Kidney (tissue), 14 donors: ENCODE measurements around the gene SOX11. TPM values are rescaled to one million over a fixed set of nuclear protein-coding genes. Genes with fewer than 3 reads are reported as not detected.

Experiments used
- DNase-seq, 5 donors: peaks; one replicate each; pipeline ENCODE4 v3.0.0-alpha.2; 2013 to 2020
- FAIRE-seq: peaks from 2 replicates; lab custom pipeline; 2012; peaks lifted over from hg19 to GRCh38; lab: Jason Lieb, UNC
- H3K27ac ChIP-seq, 2 donors: one replicate each; pipeline ENCODE4 v1.7.0; 2013; ENCODE audit warnings: low read depth in 2 of 2, low read length in 2 of 2, inconsistent platforms in 1 of 2
- H3K27me3 ChIP-seq: one replicate; pipeline ENCODE4 v1.7.1; 2013; ENCODE audit warnings: low read length, inconsistent platforms; ENCODE audit not compliant: control insufficient read depth, insufficient read depth
- H3K36me3 ChIP-seq, 3 donors: one replicate each; pipeline versions ENCODE4 v1.7.0 to v1.7.1; 2013; ENCODE audit warnings: low read length in 3 of 3, control low read depth in 1 of 3, inconsistent platforms in 1 of 3; ENCODE audit not compliant: insufficient read depth in 3 of 3, control insufficient read depth in 2 of 3
- H3K4me1 ChIP-seq, 3 donors: one replicate each; pipeline versions ENCODE4 v1.7.0 to v1.7.1; 2013; ENCODE audit warnings: low read length in 3 of 3, inconsistent platforms in 1 of 3, low read depth in 1 of 3; ENCODE audit not compliant: control insufficient read depth in 2 of 3, insufficient read depth in 2 of 3
- H3K4me3 ChIP-seq, 3 donors: one replicate each; pipeline versions ENCODE4 v1.7.0 to v1.8.1; 2013; ENCODE audit warnings: low read length in 3 of 3, control low read depth in 1 of 3, inconsistent platforms in 1 of 3
- H3K9ac ChIP-seq, 3 donors: one replicate each; pipeline versions ENCODE4 v1.7.0 to v1.7.1; 2013; ENCODE audit warnings: low read length in 3 of 3, control low read depth in 1 of 3, inconsistent platforms in 1 of 3
- H3K9me3 ChIP-seq, 3 donors: one replicate each; pipeline versions ENCODE4 v1.7.0 to v1.7.1; 2013; ENCODE audit warnings: low read length in 3 of 3, control low read depth in 1 of 3, inconsistent platforms in 1 of 3; ENCODE audit not compliant: control insufficient read depth in 2 of 3, insufficient read depth in 1 of 3
- CTCF ChIP-seq: IDR thresholded peaks from 3 replicates; pipeline ENCODE4 v1.5.1; 2012; ENCODE audit warnings: mild to moderate bottlenecking, moderate library complexity, borderline replicate concordance; ENCODE audit not compliant: insufficient read depth; ENCODE audit errors: extremely low read depth
- intact Hi-C: fragments of 100-400 bp; cut with DNase I; formaldehyde crosslinking; loops from one replicate; pipeline ENCODE4 v1.11.1; 2022
- polyA plus RNA-seq: library from polyadenylated mRNA; stranded (reverse); fragments of 350-450 nt; fragmentation: Illumina TruSeq; extraction: RNeasy Lipid Tissue Mini Kit (QIAGEN cat#74804); gene quantifications from one replicate; pipeline ENCODE4 v1.2.3, GENCODE V29; 2014; ENCODE audit warnings: low read depth, low replicate concordance; ENCODE audit not compliant: insufficient read depth
- total RNA-seq: library from RNA; stranded (reverse); fragmentation: NEBNext Ultra II Directional; extraction: Animal tissue kit (Norgen Biotek cat#: 25700); gene quantifications from one replicate; pipeline ENCODE4 v1.2.1, GENCODE V29; 2021
- donor health status: control.
- donor health status: control.
- donor health status: control.
- donor health status: control.
- donor health status: control.
- donor health status: DM: yes; HTN: yes; CAD: no.
- donor health status: Normal renal cell carcinoma (clear cell type).

SOX11 gene
- total and polyA plus RNA-seq, 2 donors from 2014 or later: 0.22 TPM; not detected in 1

GRCh38 chr2:5689750-5690149 is 2.4 kb upstream of the SOX11 start:
- Histone ChIP-seq H3K9me3 (no peaks in the 10 kb centered on the region), H3K9ac (no peak overlapping the region), H3K36me3 (no peaks in the 10 kb centered on the region), H3K27me3 (no peaks in the 10 kb centered on the region), H3K27ac (no peak overlapping the region), H3K4me1 (no peaks in the 10 kb centered on the region), H3K4me3 (peak overlapping the region in 1 of 3 donors; percentile 78)
- no peak for TF ChIP-seq CTCF
- intact Hi-C loops: no loop called here
- FAIRE-seq (no peak), DNase-seq (no peak)

- Histone ChIP-seq H3K4me1 (no peaks in the 10 kb centered on the region), H3K27me3 (no peaks in the 10 kb centered on the region), H3K4me3 (peak overlapping the region in 1 of 3 donors; percentile 78), H3K9me3 (no peaks in the 10 kb centered on the region), H3K27ac (no peak overlapping the region), H3K9ac (peak overlapping the region in 1 of 3 donors; percentile 59), H3K36me3 (no peaks in the 10 kb centered on the region)
- peak in 4 of 5 donors; percentile 43 to 78 (median 64) for DNase-seq
- intact Hi-C loops: no loop called here
- TF ChIP-seq CTCF: no peak
- FAIRE-seq: no peak
Observed at GRCh38 chr2:5690286-5690685, 1.9 kb upstream of the SOX11 start.

DNA sequence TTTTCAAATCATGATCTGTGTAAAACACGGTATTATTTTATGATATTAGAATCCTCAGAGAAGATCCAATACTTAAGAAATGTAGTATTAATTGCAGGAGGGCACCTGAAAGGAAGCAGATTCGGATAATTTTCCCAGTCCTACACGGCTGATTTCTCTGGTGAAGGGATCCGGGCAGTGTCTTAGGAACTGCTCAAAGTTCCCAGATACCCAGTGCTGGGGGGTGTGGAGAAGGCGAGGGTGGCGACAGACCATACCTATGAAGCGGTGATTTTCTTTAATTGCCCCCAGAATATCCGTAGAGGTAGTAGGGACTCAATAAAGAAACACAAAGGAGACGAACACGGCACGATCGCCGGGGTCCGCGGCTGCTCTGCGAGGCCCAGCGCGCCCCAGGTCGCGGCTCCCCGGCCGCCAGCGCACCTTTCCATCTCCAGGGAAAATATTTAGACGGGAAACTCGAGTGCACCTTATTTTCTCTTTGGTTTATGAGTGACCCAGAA is 1.4 kb upstream of the SOX11 start:
- DNase-seq (peak in 2 of 5 donors; percentile 18 to 82), FAIRE-seq (no peak)
- no peaks in the 10 kb centered on the region for H3K9me3 ChIP-seq
- peak overlapping the region in 1 of 3 donors; percentile 59 for H3K9ac ChIP-seq
- TF ChIP-seq CTCF: no peak
- peak overlapping the region in 1 of 3 donors; percentile 78 for H3K4me3 ChIP-seq
- no peak overlapping the region for H3K27ac ChIP-seq
- H3K36me3 ChIP-seq: no peaks in the 10 kb centered on the region
- H3K4me1 ChIP-seq: no peaks in the 10 kb centered on the region
- no peaks in the 10 kb centered on the region for H3K27me3 ChIP-seq
- intact Hi-C loops: no loop called here
